Suppressor macrophage treated with lipopolysaccharide for 1 hour (primary cell): Measurements from ENCODE around the gene GEMIN4.

Experiments used
- DNase-seq, 3 donors: peaks; one replicate each; pipeline ENCODE4 v3.0.0-alpha.2; 2020 to 2022

Gene GEMIN4

GRCh38 chr17:740240-741017, 11.6 kb downstream of the GEMIN4 start:
- peak; percentile 95 to 99 (median 98) for DNase-seq

- DNase-seq = no peak
Observed at GRCh38 chr17:737561-738113, 14.4 kb downstream of the GEMIN4 start.

GRCh38 chr17:733743-734142, 18.3 kb downstream of the GEMIN4 start:
- no peak for DNase-seq

- peak; percentile 39 to 55 (median 49) for DNase-seq
Observed at GRCh38 chr17:732902-733720, 19.0 kb downstream of the GEMIN4 start.

DNA sequence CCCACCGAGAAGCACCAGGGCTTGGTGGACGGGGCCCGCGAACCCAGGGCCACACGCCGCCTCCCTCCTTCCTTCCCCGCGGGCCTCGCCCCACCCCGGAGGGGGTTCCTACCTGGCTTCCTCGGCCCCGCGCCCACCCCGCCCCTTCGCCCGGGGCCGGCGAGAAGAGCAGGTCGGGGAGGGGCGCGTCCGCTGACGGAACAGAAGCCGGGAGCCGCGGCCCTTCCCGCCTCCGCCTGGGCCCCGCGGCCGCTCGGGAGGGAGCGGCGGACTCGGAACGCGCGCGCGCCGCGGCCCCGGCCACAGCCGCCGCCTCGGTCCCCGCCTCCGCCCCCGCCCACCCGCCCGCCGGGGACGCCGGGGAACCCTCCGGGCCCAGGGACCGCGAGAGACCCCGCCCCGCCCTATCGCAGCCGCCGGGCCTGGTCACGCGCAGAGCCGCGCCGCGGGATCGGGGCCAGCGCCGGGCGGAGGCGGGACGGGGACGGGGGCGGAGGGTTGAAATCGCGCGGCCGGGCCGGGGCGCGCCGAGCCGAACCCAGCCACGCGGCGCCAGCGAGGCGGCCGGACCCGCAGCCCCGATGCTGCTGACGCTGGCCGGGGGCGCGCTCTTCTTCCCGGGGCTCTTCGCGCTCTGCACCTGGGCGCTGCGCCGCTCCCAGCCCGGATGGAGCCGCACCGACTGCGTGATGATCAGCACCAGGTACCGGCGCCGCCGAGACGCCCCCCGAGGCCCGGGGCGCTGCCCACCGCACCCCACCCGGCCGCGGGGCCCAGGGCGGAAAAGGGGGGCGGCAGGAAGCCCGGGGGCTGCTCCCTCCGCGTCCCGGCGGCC, 19.8 kb downstream of the GEMIN4 start, which contains the start of gene TLCD3A:
TSS of gene TLCD3A (plus strand) at position 530 of the 835 bp plus-strand sequence. CDS start at position 582, 52 bp downstream.
- DNase-seq = peak; percentile 65 to 89 (median 79)

DNA sequence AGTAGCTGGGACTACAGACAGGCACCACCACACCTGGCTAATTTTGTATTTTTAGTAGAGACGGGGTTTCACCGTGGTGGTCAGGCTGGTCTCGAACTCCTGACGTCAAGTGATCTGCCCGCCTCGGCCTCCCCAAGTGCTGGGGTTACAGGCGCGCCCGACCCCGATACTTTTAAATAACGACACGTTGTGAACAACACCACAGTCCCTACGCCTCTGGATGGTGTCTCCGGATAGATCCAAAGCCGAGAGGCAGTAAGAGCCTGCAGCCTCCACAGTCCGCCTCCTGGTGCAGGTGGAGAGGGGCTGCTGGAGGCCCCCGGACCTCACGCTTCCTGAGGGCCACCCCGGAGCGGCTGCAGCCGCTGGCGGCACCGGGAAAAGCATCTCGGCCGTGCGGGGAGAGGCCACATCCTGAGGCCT, 20.4 kb downstream of the GEMIN4 start:
- no peak for DNase-seq

DNA sequence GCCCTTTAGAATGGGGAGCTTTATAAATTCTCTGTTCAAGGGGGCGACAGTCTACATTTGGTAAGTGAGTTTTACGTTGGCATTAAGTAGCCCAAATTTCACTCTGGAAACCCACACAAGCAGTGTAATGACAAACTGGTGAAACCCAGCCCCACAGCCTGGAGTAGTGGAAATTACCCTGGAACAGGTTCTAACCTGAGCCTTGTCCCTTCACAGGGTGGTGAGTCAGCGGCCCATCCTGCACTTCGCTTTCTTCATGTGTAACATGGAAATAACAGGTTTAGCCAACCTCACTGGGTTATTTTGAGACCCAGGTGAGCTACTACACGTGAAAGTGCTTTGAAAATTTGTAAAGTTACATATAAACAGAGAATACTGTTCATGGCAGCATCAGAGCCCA, 23.2 kb downstream of the GEMIN4 start:
- DNase-seq = no peak

DNA sequence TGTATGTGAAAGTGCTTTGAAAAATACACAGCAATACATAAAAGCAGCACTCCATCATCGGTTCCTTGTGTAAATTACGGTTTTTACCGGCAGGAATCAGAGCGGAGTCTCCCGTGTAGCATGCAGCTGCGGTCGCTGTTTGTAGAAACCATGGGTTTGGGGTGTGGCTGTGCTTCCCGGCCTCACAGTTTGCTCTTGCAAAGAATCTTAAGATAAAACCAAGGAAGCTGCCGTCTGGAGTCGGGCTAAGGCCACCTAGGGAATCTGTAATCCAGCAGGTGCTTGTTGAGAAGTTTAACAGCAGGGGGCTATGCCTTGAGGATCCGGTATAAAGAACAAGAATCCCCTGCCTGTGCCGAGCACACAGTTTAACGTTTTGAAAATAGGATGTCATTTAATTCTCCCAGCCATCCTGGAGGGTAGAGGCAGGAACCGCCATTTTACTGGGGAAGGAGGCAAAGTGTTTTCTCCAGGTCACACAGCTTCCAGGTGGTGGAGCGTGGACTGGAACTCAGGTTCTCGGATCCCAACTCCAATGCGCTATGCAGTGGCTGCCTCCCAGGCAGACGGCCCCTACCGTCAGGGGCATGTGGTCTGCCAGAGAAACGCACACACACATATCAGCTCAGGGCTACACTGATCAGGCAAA, 25.7 kb downstream of the GEMIN4 start:
- no peak for DNase-seq

- DNase-seq = no peak
Observed at GRCh38 chr17:725746-726145, 26.3 kb downstream of the GEMIN4 start.

DNA sequence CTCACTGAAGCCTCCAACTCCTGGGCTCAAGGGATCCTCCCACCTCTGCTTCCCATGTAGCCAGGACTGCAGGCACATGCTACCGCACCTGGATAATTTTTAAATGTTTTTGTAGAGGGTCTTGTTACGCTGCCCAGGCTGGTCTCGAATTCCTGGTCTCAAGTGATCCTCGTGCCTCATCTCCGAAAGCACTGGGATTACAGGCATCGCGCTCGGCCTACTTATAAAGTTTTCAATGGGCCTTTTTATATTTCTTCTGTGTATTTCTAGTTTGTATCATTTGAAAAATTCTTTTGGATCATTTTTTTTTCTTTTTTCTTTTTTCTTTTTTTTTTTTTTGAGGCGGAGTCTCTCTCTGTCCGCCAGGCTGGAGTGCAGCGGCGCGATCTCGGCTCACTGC, 27.0 kb downstream of the GEMIN4 start:
- DNase-seq = no peak

GRCh38 chr17:721540-721937, 30.5 kb downstream of the GEMIN4 start:
- DNase-seq = no peak

DNA sequence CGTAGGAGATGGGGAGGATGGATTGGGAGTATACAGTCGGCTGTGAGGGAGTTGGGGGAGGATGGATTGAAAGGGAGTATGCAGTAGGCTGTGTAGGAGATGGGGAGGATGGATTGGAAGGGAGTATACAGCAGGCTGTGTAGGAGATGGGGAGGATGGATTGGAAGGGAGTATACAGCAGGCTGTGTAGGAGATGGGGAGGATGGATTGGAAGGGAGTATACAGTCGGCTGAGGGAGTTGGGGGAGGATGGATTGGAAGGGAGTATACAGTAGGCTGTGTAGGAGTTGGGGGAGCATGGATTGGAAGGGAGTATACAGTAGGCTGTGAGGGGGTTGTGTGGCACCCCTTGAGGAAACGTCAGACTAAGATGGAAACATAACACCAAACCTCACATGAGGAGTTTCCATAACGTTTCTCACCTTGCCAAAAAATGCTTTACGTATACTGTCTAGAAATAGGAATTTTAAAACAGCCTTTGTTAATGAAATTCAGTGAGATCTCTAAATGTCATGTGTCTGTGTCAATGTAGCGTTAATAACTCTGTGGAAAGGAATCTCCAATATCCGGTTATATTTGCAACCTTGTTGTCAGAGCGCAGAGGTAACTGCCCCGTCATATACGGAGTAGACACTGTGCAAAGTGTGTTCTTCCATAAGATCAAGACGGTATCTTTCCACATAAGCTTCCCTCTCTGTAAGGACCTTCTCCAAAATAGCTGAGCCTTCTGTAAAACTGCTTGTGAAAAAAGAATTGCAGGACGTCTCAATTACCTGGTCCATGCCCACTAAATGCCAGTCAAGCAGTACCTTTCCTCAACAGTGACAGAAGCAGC, 31.1 kb downstream of the GEMIN4 start:
- DNase-seq = no peak

DNA sequence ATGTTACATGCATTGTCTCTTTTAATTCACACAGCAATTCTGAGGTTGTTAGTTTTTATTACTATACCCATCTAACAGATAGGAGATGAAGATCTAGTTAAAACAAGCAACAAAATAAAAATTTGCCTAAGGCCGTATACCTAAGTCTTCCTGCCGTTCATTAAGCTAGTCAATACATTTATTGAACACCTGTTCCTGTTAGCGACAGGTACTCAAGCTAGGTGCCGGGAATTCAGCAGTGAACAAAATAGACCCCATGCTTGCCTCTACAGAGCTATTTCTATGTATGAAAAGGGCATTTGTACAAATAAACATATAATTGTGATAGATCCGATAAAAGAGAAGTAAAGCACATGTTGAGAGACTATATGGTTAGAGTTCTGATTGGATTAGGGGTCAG, 34.0 kb downstream of the GEMIN4 start:
- DNase-seq = no peak

GRCh38 chr17:708132-708531, 43.9 kb downstream of the GEMIN4 start:
- no peak for DNase-seq

DNA sequence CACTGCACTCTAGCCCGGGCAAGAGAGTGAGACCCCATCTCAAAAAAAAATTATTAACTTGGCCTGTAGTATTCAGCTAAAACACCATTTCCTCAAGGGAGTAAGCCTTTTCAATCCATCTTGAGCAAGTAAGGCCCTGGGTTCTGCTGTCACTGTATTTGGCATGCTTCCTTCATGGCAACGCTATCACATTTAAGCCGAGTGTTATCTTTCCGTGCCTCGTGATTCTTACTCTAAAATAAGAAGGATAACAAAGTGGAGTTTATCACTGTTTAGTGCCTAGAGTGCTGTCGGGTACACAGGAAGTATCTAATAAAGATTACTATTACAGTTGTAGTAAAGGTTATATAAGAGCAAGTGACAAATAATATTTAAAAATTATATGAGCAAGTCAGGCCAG, 46.2 kb downstream of the GEMIN4 start:
- DNase-seq = no peak

GRCh38 chr17:705011-705410, 47.1 kb downstream of the GEMIN4 start:
- DNase-seq = no peak

GRCh38 chr17:704111-704864, 47.8 kb downstream of the GEMIN4 start:
- no peak for DNase-seq

DNA sequence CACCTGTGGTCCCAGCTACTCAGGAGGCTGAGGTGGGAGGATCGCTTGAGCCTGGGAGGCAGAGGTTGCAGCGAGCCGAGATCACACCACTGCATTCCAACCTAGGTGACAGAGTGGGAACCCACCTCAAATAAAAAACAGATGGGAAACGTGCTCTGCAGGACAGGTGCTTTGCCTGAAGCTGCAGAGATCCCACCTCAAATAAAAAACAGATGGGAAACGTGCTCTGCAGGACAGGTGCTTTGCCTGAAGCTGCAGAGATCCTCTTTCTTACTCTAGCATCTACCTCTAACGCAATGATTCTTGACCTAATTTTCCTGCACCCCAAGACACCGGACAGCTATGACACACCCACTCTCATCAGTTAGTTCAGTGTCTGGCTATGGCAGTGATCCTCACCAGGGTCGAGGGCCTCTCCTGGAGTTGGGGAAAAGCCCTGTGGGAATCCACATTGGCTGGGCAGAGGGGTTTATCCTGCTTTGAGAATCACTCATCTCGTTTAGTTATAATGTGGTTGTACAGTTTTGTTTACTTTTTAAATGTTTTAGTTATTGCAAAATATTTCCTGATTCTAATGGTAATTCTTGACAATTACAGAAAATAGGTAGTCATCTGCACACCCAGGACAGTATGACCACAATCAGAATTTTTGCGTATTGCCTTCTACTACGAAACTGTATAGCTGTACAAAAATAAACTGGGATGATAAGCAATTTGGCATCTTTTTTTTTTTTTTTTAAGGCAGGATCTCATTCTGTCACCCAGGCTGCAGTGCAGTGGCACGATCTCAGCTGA, 48.8 kb downstream of the GEMIN4 start:
- DNase-seq = no peak

DNA sequence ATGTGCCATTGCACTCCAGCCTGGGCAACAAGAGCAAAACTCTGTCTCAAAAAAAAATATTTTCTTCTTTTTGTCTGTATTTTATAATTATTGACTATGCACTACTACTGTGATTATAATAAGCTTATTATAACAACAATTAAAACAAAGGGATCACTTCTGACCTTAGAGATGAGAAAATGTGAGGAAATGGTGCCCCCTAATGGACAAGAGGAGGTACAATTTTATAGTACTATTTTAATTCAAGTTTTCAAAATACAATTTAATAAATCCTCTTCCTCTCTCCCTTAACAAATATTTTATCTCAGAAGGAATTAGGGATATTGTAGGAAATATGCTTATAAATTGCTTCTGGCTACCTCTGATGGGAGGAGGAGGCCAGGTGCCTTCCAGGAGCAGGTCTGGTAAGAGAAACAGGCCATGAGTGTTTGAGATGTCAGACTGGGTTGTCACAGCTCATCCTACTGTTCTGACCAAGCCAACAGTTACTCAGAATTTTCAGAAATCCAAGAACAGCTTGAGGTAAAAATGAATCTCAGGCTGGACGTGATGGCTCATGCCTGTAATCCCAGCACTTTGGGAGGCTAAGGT, 51.5 kb downstream of the GEMIN4 start:
- DNase-seq = peak; percentile 42 to 64 (median 57)
